ENCODE results near the gene ANKRD11. TPM values are rescaled to one million over a fixed set of nuclear protein-coding genes. Genes with fewer than 3 reads are reported as not detected.

Gene ANKRD11
- total RNA-seq, 1 experiment from 2014 or later = 266 TPM

DNA sequence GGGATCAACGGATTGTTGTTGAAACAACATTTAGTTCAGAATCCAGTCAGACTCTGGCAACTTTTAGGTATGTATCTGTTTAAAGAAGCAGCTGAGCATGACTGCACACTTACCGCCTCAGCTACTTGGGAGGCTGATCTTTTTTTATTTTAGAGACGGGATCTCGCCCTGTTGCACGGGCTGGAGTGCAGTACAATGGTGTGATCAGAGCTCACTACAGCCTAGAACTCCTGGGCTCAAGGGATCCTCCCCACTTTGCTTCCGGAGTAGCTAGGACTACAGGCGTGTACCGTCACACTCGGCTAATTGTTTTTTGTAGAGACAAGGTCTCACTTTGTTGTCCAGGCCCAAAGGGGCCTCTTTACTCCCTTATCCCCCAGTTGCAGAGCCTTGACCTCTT lies 20.2 kb upstream of the ANKRD11 start:
- no peak overlapping the region for H2AFZ ChIP-seq (ENCODE audit: low read depth, low read length, poor library complexity, severe bottlenecking)
- ChIA-PET RAD21 (ENCODE audit: low non-redundant PET in 1 of 2, low total read pairs in 2 of 2, uncharacterized antibody in 2 of 2, unreplicated experiment in 2 of 2) (no interaction called here), CTCF (no interaction called here), POLR2A (no interaction called here)
- DNase-seq (ENCODE audit: low read depth, low spot score) (no peak), ATAC-seq (no peak)
- H3K4me2 ChIP-seq (ENCODE audit: low read length) = no peak overlapping the region
- no peaks in the 10 kb centered on the region for H3K27me3 ChIP-seq (ENCODE audit: insufficient read depth, low read length)
- no peak overlapping the region for H3K9ac ChIP-seq (ENCODE audit: low read length)
- no TSS peak for BruUV-seq (replicated peaks)
- no peak overlapping the region for H3K4me3 ChIP-seq (replicated peaks in 1 of 2; ENCODE audit: low read depth in 1 of 2, low read length in 2 of 2)
- H3K79me2 ChIP-seq (ENCODE audit: insufficient read depth, low read length) = peaks cover 61% of the 10 kb centered on the region
- H3K27ac ChIP-seq (ENCODE audit: low read depth, low read length) = no peak overlapping the region
- intact Hi-C loops (cut with micrococcal nuclease) = no loop called here
- no peak for TF ChIP-seq JUND (IDR thresholded peaks at IDR 0.05)
- TF ChIP-seq ELF1 (IDR thresholded peaks at IDR 0.05; ENCODE audit: borderline replicate concordance, low read depth) = no peak
- TF ChIP-seq, protein P1, sequence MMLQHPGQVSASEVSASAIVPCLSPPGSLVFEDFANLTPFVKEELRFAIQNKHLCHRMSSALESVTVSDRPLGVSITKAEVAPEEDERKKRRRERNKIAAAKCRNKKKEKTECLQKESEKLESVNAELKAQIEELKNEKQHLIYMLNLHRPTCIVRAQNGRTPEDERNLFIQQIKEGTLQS (IDR thresholded peaks at IDR 0.05) = no peak
- no peak for TF ChIP-seq CBX3 (IDR thresholded peaks at IDR 0.05; ENCODE audit: low read depth)
- H3K9me3 ChIP-seq (ENCODE audit: control insufficient read depth in 1 of 2, insufficient read depth in 1 of 2, low read depth in 1 of 2, low read length in 2 of 2) = no peaks in the 10 kb centered on the region
- H3K36me3 ChIP-seq (ENCODE audit: control insufficient read depth in 1 of 2, insufficient read depth in 2 of 2, low read length in 2 of 2) = peaks cover 31 to 34% of the 10 kb centered on the region in 2 experiments
- H3K9me2 ChIP-seq (ENCODE audit: insufficient read depth) = no peaks in the 10 kb centered on the region
- peaks cover 18 to 31% of the 10 kb centered on the region in 2 experiments for H3K4me1 ChIP-seq (ENCODE audit: control insufficient read depth in 1 of 2, insufficient read depth in 2 of 2, low read length in 2 of 2)
- H4K20me1 ChIP-seq (ENCODE audit: insufficient read depth) = no peaks in the 10 kb centered on the region

DNA sequence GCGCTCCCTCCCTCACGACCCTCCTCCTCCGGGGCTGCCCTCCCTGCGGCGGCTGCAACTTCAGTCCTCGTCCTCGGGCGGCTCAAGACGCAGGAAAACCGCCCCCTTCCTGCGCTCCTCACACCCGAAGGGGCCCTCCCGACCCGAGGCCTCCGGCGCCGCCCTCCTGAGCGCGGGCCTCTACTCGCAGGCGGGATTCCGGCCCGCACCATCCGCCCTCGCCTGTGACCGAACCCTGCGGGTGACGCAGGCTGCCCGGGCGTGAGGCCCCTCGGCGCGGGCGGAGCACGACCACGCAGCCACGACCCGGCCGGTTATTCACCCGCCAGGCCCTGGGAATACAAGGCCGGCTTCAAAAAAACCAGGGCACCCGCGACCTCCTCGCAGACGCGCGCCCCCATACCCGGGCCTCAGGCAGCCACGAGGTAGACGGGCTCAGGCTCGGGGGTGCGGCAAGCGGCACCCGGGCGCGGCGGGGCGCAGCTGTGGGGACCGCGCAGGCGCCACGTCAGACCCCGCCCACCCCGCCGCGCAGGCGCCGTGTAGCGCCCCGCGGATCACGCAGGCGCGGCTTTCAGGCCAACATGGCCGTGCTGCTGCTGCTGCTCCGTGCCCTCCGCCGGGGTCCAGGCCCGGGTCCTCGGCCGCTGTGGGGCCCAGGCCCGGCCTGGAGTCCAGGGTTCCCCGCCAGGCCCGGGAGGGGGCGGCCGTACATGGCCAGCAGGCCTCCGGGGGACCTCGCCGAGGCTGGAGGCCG lies 17.7 kb upstream of the ANKRD11 start, which contains the start of gene SPG7:
TSS of gene SPG7 (plus strand) at position 570 of the 757 bp plus-strand sequence. CDS start at position 585, 15 bp downstream.
- Histone ChIP-seq H3K9me2 (ENCODE audit: insufficient read depth) (no peaks in the 10 kb centered on the region), H2AFZ (ENCODE audit: low read depth, low read length, poor library complexity, severe bottlenecking) (no peak within 1 kb of the TSS), H3K4me3 (replicated peaks in 1 of 2; ENCODE audit: low read depth in 1 of 2, low read length in 2 of 2) (peak within 1 kb of the TSS; percentile 76 to 94), H3K4me1 (ENCODE audit: control insufficient read depth in 1 of 2, insufficient read depth in 2 of 2, low read length in 2 of 2) (peaks cover 38 to 56% of the 10 kb centered on the region in 2 experiments), H3K4me2 (ENCODE audit: low read length) (peak within 1 kb of the TSS; percentile 83), H3K9me3 (ENCODE audit: control insufficient read depth in 1 of 2, insufficient read depth in 1 of 2, low read depth in 1 of 2, low read length in 2 of 2) (no peaks in the 10 kb centered on the region), H4K20me1 (ENCODE audit: insufficient read depth) (no peaks in the 10 kb centered on the region), H3K9ac (ENCODE audit: low read length) (peak within 1 kb of the TSS; percentile 98), H3K27me3 (ENCODE audit: insufficient read depth, low read length) (no peaks in the 10 kb centered on the region), H3K36me3 (ENCODE audit: control insufficient read depth in 1 of 2, insufficient read depth in 2 of 2, low read length in 2 of 2) (peaks cover 19 to 20% of the 10 kb centered on the region in 2 experiments), H3K27ac (ENCODE audit: low read depth, low read length) (peak within 1 kb of the TSS; percentile 98), H3K79me2 (ENCODE audit: insufficient read depth, low read length) (peaks cover 54% of the 10 kb centered on the region)
- TF ChIP-seq FOSL1 (IDR thresholded peaks at IDR 0.05; ENCODE audit: low read depth) = no peak
- TF ChIP-seq YY1 (IDR thresholded peaks at IDR 0.05; ENCODE audit: extremely low read depth, insufficient replicate concordance, low read depth, low read length) = peak; percentile 96
- no peak for TF ChIP-seq CBX3 (IDR thresholded peaks at IDR 0.05; ENCODE audit: low read depth)
- TF ChIP-seq, protein P2, sequence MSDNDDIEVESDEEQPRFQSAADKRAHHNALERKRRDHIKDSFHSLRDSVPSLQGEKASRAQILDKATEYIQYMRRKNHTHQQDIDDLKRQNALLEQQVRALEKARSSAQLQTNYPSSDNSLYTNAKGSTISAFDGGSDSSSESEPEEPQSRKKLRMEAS (IDR thresholded peaks at IDR 0.05) = no peak
- no peak for TF ChIP-seq REST (IDR thresholded peaks at IDR 0.05; ENCODE audit: low read depth)
- peak; percentile 99 for TF ChIP-seq POLR2AphosphoS5 (IDR thresholded peaks at IDR 0.05; ENCODE audit: low read depth, low read length)
- TF ChIP-seq ZFX (IDR thresholded peaks at IDR 0.05) = peak; percentile 99
- TF ChIP-seq CEBPB (IDR thresholded peaks at IDR 0.05; ENCODE audit: low read depth) = no peak
- TF ChIP-seq POLR2A (IDR thresholded peaks at IDR 0.05; ENCODE audit: borderline replicate concordance, extremely low read depth, insufficient read depth, insufficient read length) = peak; percentile 91
- TF ChIP-seq CTCF (IDR thresholded peaks at IDR 0.05 in 2 of 3, conservative IDR thresholded peaks at IDR 0.05 in 1 of 3; ENCODE audit: borderline replicate concordance in 1 of 3, insufficient read depth in 1 of 3, low read depth in 2 of 3, low read length in 2 of 3) = no peak
- ChIA-PET CTCF (interaction anchor here (0.7 kb wide), 1 partner anchor 167 kb away, joined by 3 read pairs; no protein-coding TSS in a partner anchor), RAD21 (ENCODE audit: low non-redundant PET in 1 of 2, low total read pairs in 2 of 2, uncharacterized antibody in 2 of 2, unreplicated experiment in 2 of 2) (no interaction called here), POLR2A (no interaction called here)
- BruUV-seq (replicated peaks) = no TSS peak
- intact Hi-C loops (cut with micrococcal nuclease) = loop anchor here (2.0 to 5.0 kb wide), 3 partner anchors 49 to 266 kb away; no protein-coding TSS in a partner anchor
- peak; percentile 66 for DNase-seq (ENCODE audit: low read depth, low spot score)
- ATAC-seq = peak; percentile 79

All from HCT116 (cell line).